ENCODE measurements around the gene UBAP1L. TPM values are rescaled to one million over a fixed set of nuclear protein-coding genes. Genes with fewer than 3 reads are reported as not detected.
"Not testable (repeated sequence)": the region's sequence is repeated elsewhere in the genome, so short reads cannot be mapped to it uniquely, and the experiment has no call there.

UBAP1L gene
- total RNA-seq, 6 experiments from 2014 or later: 0.43 to 1.4 (median 0.64) TPM

DNA sequence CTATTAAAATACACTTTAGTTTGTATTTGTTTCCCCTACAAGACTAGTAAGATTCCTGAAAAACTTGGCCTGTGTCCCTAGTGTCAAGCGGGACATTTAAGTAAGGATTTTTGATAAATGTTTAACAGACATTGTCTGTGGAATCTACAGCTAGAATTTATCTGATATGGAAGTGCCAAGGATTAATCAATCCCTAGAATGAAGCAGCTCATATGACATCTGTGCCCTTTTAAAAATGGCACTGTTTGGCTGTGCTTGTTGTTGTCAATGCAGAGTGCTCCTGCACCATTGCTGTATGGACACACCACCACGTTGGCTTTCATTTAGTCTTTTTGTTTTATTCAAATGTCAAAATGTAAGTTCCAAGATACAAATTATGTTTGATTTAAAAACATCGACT lies 32.9 kb upstream of the UBAP1L start:
- H3K27me3 Mint-ChIP-seq (ENCODE audit: insufficient read depth): peaks cover 2% of the 10 kb centered on the region; the same call in 1 of the 2 replicates
- H3K4me3 Mint-ChIP-seq: no peak overlapping the region
- no peak overlapping the region for H3K27ac Mint-ChIP-seq
- TF ChIP-seq, protein P1, sequence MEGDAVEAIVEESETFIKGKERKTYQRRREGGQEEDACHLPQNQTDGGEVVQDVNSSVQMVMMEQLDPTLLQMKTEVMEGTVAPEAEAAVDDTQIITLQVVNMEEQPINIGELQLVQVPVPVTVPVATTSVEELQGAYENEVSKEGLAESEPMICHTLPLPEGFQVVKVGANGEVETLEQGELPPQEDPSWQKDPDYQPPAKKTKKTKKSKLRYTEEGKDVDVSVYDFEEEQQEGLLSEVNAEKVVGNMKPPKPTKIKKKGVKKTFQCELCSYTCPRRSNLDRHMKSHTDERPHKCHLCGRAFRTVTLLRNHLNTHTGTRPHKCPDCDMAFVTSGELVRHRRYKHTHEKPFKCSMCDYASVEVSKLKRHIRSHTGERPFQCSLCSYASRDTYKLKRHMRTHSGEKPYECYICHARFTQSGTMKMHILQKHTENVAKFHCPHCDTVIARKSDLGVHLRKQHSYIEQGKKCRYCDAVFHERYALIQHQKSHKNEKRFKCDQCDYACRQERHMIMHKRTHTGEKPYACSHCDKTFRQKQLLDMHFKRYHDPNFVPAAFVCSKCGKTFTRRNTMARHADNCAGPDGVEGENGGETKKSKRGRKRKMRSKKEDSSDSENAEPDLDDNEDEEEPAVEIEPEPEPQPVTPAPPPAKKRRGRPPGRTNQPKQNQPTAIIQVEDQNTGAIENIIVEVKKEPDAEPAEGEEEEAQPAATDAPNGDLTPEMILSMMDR (IDR thresholded peaks at IDR 0.05): no peak
- H3K4me1 Mint-ChIP-seq (ENCODE audit: low read depth): no peaks in the 10 kb centered on the region
- no peaks in the 10 kb centered on the region for H3K9me3 Mint-ChIP-seq
- H3K36me3 Mint-ChIP-seq (ENCODE audit: low read depth): peaks cover 11% of the 10 kb centered on the region
- no peak for DNase-seq

DNA sequence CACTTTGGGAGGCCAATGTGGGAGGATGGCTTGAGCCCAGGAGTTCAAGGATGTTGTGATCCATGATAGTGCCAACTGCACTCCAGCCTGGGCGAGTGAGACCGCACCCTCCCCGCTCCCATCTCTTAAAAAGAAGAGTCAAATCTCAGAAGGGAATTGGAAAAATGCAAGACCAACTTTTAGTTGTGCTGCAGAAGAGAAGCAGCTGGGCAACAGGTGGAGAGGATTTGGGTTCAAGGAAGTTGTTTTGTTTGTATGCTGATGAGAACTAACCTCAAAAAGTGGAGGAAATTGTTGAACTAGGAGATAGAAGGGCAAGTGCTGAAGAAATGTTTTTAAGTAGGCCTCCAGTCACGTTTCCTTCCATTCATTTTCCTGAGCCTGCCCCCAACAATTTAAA lies 31.4 kb upstream of the UBAP1L start:
- Mint-ChIP-seq H3K36me3 (ENCODE audit: low read depth) (peaks cover 8% of the 10 kb centered on the region), H3K9me3 (no peaks in the 10 kb centered on the region), H3K4me1 (ENCODE audit: low read depth) (no peaks in the 10 kb centered on the region), H3K4me3 (no peak overlapping the region), H3K27me3 (ENCODE audit: insufficient read depth) (peaks cover 2% of the 10 kb centered on the region; the same call in 1 of the 2 replicates), H3K27ac (no peak overlapping the region)
- DNase-seq: no peak
- TF ChIP-seq, protein P1 (IDR thresholded peaks at IDR 0.05): no peak

DNA sequence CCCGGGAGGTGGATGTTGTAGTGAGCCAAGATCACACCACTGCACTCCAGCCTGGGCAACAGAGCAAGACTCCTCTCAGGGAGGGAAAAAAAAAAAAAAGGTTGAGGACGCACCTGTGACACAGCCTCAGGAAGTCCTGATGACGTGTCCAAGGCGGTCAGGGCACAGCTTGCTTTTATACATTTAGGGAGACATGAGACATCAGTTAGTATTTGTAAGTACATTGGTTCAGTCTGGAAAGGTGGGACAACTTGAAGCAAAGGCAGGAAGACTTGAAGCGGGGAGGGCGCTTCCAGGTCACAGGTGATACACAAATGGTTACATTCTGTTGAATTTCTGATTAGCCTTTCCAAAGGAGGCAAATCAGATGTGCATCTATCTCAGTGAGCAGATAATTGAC lies 23.6 kb upstream of the UBAP1L start:
- H3K4me1 Mint-ChIP-seq (ENCODE audit: low read depth); DNase-seq; H3K27me3 Mint-ChIP-seq (ENCODE audit: insufficient read depth); H3K27ac Mint-ChIP-seq; H3K4me3 Mint-ChIP-seq: not testable (repeated sequence)
- H3K9me3 Mint-ChIP-seq: peaks cover 15% of the 10 kb centered on the region
- H3K36me3 Mint-ChIP-seq (ENCODE audit: low read depth): peaks cover 17% of the 10 kb centered on the region

DNA sequence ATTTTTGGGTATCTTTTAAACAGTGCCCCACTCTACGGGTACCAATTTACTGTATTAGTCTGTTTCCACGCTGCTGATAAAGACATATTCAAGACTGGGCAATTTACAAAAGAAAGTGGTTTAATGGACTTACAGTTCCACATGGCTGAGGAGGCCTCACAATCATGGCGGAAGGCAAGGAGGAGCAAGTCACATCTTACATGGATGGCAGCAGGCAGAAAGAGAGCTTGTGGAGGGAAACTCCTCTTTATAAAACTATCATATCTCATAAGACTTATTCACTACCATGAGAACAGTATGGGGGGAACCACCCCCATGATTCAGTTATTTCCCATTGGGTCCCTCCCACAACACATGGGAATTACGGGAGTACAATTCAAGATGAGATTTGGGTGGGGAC lies 22.9 kb upstream of the UBAP1L start:
- not testable (repeated sequence) for H3K27me3 Mint-ChIP-seq (ENCODE audit: insufficient read depth); H3K4me1 Mint-ChIP-seq (ENCODE audit: low read depth); DNase-seq; H3K27ac Mint-ChIP-seq; H3K4me3 Mint-ChIP-seq
- Mint-ChIP-seq H3K9me3 (peaks cover 15% of the 10 kb centered on the region), H3K36me3 (ENCODE audit: low read depth) (peaks cover 17% of the 10 kb centered on the region)

DNA sequence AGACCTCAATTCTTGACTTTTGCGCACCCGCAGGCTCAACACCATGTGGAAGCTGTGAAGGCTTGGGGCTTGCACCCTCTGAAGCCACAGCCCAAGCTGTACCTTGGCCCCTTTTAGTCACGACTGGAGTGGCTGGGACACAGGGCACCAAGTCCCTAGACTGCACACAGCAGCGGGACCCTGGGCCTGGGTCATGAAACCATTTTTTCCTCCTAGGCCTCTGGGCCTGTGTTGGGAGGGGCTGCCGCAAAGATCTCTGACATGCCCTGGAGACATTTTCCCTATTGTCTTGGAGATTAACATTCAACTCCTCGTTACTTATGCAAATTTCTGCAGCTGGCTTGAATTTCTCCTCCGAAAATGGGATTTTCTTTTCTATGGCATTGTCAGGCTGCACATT lies 22.1 kb upstream of the UBAP1L start:
- H3K27ac Mint-ChIP-seq; DNase-seq; H3K4me1 Mint-ChIP-seq (ENCODE audit: low read depth); H3K4me3 Mint-ChIP-seq; H3K27me3 Mint-ChIP-seq (ENCODE audit: insufficient read depth): not testable (repeated sequence)
- Mint-ChIP-seq H3K36me3 (ENCODE audit: low read depth) (peaks cover 17% of the 10 kb centered on the region), H3K9me3 (peaks cover 15% of the 10 kb centered on the region)

DNA sequence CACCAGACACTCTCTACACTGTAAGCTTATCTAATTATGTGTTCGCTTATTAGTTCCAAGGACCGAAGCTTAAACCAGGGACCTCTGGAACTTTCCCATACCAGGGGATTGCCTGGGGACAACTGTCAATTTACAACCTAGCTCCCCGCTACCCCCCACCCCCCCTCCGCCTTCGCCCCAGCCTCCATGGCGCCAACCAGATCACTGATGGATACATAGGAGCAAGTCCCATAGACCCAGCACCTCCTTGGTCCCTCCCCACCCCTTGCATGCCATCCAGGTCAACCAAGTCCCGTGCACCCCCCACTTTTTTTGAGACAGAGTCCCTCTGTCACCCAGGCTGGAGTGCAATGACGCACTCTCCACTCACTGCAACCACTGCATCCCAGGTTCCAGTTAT lies 19.5 kb upstream of the UBAP1L start:
- Mint-ChIP-seq H3K27me3 (ENCODE audit: insufficient read depth) (no peaks in the 10 kb centered on the region), H3K4me1 (ENCODE audit: low read depth) (peaks cover 18% of the 10 kb centered on the region)

DNA sequence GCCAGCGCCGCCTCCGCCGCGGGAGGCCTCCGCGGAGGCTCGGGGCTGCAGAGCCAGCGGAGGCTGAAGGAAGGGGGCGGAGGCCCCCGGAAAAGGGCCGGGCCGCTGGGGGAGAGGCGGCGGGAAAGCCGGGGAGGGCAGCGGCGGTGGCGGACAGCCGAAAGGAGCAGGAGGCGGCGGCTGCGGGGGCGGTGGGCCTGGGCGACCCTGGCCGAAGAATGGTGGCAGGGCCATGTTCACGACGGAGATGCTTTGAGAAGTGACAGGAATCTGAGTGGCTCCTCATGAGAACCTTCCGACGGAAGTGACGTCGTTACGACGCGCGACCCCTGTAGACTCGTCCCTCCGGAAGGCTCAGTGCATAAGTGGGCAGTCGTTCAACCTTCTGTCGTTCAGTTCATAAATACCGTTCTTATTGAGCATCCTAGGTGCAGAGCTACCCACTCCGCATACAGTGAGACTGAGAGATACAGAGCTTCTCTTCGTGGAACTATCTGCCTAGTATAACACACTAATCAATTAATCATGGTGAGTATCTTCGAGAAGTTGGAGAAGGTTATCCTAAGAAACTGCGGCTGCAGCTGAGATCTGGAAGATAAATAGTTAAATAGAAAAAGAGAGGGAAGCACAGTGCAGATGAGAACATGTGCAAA lies 18.7 kb upstream of the UBAP1L start, which contains the start of gene PDCD7:
Gene PDCD7 (minus strand): TSS at position 261 of the 653 bp plus-strand sequence. CDS start 27 bp downstream, at position 234.
- Mint-ChIP-seq H3K9me3 (peaks cover 15% of the 10 kb centered on the region), H3K36me3 (ENCODE audit: low read depth) (peaks cover 29% of the 10 kb centered on the region), H3K27ac (peak within 1 kb of the TSS; percentile 89)

More for the DNA sequence above, 19.5 kb upstream of the UBAP1L start:
- peak overlapping the region; percentile 97 for H3K4me3 Mint-ChIP-seq
- TF ChIP-seq, protein P1 (IDR thresholded peaks at IDR 0.05): no peak
- DNase-seq: no peak
- H3K9me3 Mint-ChIP-seq: peaks cover 15% of the 10 kb centered on the region
- H3K36me3 Mint-ChIP-seq (ENCODE audit: low read depth): peaks cover 23% of the 10 kb centered on the region
- no peak overlapping the region for H3K27ac Mint-ChIP-seq

More for the DNA sequence above, 18.7 kb upstream of the UBAP1L start, which contains the start of gene PDCD7:
- Mint-ChIP-seq H3K4me3 (peak within 1 kb of the TSS; percentile 97), H3K27me3 (ENCODE audit: insufficient read depth) (no peaks in the 10 kb centered on the region), H3K4me1 (ENCODE audit: low read depth) (peaks cover 18% of the 10 kb centered on the region)
- DNase-seq: peak; percentile 76
- TF ChIP-seq, protein P1 (IDR thresholded peaks at IDR 0.05): no peak
